H9 (cell line): ENCODE results near the gene PGM2L1. TPM values are rescaled to one million over a fixed set of nuclear protein-coding genes. Genes with fewer than 3 reads are reported as not detected.

Experiments used
- DNase-seq: peaks from one replicate; pipeline ENCODE4 v3.0.0-alpha.2; 2017
- H2AFZ ChIP-seq: one replicate; pipeline ENCODE4 v1.6.1; 2013; ENCODE audit warnings: mild to moderate bottlenecking, low read length, control low read depth, moderate library complexity
- H2AK5ac ChIP-seq: 2 replicates; pipeline ENCODE4 v1.6.1; 2013; ENCODE audit warnings: low read length, control low read depth, mixed read lengths; ENCODE audit not compliant: insufficient read length
- H2BK120ac ChIP-seq: one replicate; pipeline ENCODE4 v1.6.1; 2013; ENCODE audit warnings: low read depth, mild to moderate bottlenecking, low read length, control low read depth, inconsistent platforms; ENCODE audit not compliant: poor library complexity, severe bottlenecking
- H2BK12ac ChIP-seq: 2 replicates; pipeline ENCODE4 v1.6.1; 2013; ENCODE audit warnings: low read length, control low read depth, mixed read lengths, low read depth; ENCODE audit not compliant: insufficient read length
- H2BK15ac ChIP-seq: 2 replicates; pipeline ENCODE4 v1.6.1; 2013; ENCODE audit warnings: low read depth, low read length, control low read depth
- H2BK20ac ChIP-seq: one replicate; pipeline ENCODE4 v1.6.1; 2013; ENCODE audit warnings: low read depth, mild to moderate bottlenecking, low read length, control low read depth, inconsistent platforms; ENCODE audit not compliant: poor library complexity, severe bottlenecking
- H2BK5ac ChIP-seq: 2 replicates; pipeline ENCODE4 v1.6.1; 2013; ENCODE audit warnings: low read length, control low read depth, mixed read lengths; ENCODE audit not compliant: insufficient read length
- H3K14ac ChIP-seq: 2 replicates; pipeline ENCODE4 v1.6.1; 2013; ENCODE audit warnings: low read length, control low read depth; ENCODE audit not compliant: insufficient read depth
- H3K18ac ChIP-seq: 2 replicates; pipeline ENCODE4 v1.6.1; 2013; ENCODE audit warnings: low read depth, mild to moderate bottlenecking, mixed read lengths, low read length, control low read depth; ENCODE audit not compliant: insufficient read length
- H3K23ac ChIP-seq: 2 replicates; pipeline ENCODE4 v1.6.1; 2013; ENCODE audit warnings: low read length, control low read depth, mixed read lengths, low read depth; ENCODE audit not compliant: insufficient read length
- H3K23me2 ChIP-seq: 2 replicates; pipeline ENCODE4 v1.6.1; 2013; ENCODE audit warnings: low read depth, mild to moderate bottlenecking, mixed read lengths, low read length, control low read depth; ENCODE audit not compliant: insufficient read length, poor library complexity, severe bottlenecking
- H3K27ac ChIP-seq: 2 replicates; pipeline ENCODE4 v1.5.1; 2013; ENCODE audit warnings: low read length, control low read depth, mixed read lengths, low read depth; ENCODE audit not compliant: insufficient read length
- H3K27me3 ChIP-seq: 2 replicates; pipeline ENCODE4 v1.6.1; 2013; ENCODE audit warnings: low read length, control low read depth, inconsistent platforms; ENCODE audit not compliant: insufficient read depth
- H3K4ac ChIP-seq: 2 replicates; pipeline ENCODE4 v1.6.1; 2013; ENCODE audit warnings: low read depth, mild to moderate bottlenecking, control low read depth, inconsistent platforms, low read length, moderate library complexity
- H3K4me1 ChIP-seq: 2 replicates; pipeline ENCODE4 v1.6.1; 2013; ENCODE audit warnings: low read length, control low read depth, inconsistent platforms; ENCODE audit not compliant: insufficient read depth
- H3K4me2 ChIP-seq: 2 replicates; pipeline ENCODE4 v1.6.1; 2013; ENCODE audit warnings: low read length, control low read depth, mixed read lengths; ENCODE audit not compliant: insufficient read length, insufficient read depth
- H3K56ac ChIP-seq: 2 replicates; pipeline ENCODE4 v1.6.1; 2013; ENCODE audit warnings: low read depth, mild to moderate bottlenecking, mixed read lengths, low read length, control low read depth; ENCODE audit not compliant: insufficient read length
- H3K79me1 ChIP-seq: 2 replicates; pipeline ENCODE4 v1.6.1; 2013; ENCODE audit warnings: low read depth, mild to moderate bottlenecking, moderate library complexity, low read length, control low read depth, inconsistent platforms; ENCODE audit not compliant: insufficient read depth, poor library complexity, severe bottlenecking
- H3K79me2 ChIP-seq: 2 replicates; pipeline ENCODE4 v1.6.1; 2013; ENCODE audit warnings: low read length, control low read depth, inconsistent platforms; ENCODE audit not compliant: insufficient read depth
- H3K9ac ChIP-seq: 2 replicates; pipeline ENCODE4 v1.6.1; 2013; ENCODE audit warnings: low read length, control low read depth, mixed read lengths; ENCODE audit not compliant: insufficient read length; ENCODE audit errors: extremely low read depth
- H3K9me3 ChIP-seq: one replicate; pipeline ENCODE4 v1.6.1; 2013; ENCODE audit warnings: low read depth, low read length, inconsistent platforms; ENCODE audit not compliant: control insufficient read depth
- H3T11ph ChIP-seq: one replicate; pipeline ENCODE4 v1.6.1; 2013; ENCODE audit warnings: mild to moderate bottlenecking, low read length, control low read depth, inconsistent platforms
- H4K20me1 ChIP-seq: one replicate; pipeline ENCODE4 v1.6.1; 2013; ENCODE audit not compliant: control insufficient read depth, insufficient read length, insufficient read depth
- H4K5ac ChIP-seq: 2 replicates; pipeline ENCODE4 v1.6.1; 2013; ENCODE audit warnings: low read depth, mild to moderate bottlenecking, mixed read lengths, low read length, control low read depth; ENCODE audit not compliant: insufficient read length
- H4K8ac ChIP-seq: replicated peaks from 2 replicates; pipeline ENCODE4 v1.6.1; 2013; ENCODE audit warnings: low read length, control low read depth, mixed read lengths, low read depth; ENCODE audit not compliant: insufficient read length
- H4K91ac ChIP-seq: 2 replicates; pipeline ENCODE4 v1.6.1; 2013; ENCODE audit warnings: low read depth, mild to moderate bottlenecking, moderate library complexity, mixed read lengths, low read length, control low read depth; ENCODE audit not compliant: insufficient read length
- H3K27ac Mint-ChIP-seq, 3 experiments: 2 replicates in 2 of 3; 3 replicates in 1 of 3; pipeline ENCODE4 v1.8.0; 2020 to 2021; ENCODE audit warnings: mixed read lengths in 3 of 3, mild to moderate bottlenecking in 1 of 3, moderate library complexity in 1 of 3
- H3K27me3 Mint-ChIP-seq: 2 replicates; pipeline ENCODE4 v1.8.0; 2021; ENCODE audit warnings: low read depth, mild to moderate bottlenecking, moderate library complexity, mixed read lengths
- H3K36me3 Mint-ChIP-seq, 3 experiments: 2 replicates in 2 of 3; 3 replicates in 1 of 3; pipeline ENCODE4 v1.8.0; 2020 to 2021; ENCODE audit warnings: low read depth in 3 of 3, mixed read lengths in 3 of 3; ENCODE audit not compliant: insufficient read depth in 1 of 3
- H3K4me1 Mint-ChIP-seq, 2 experiments: 2 replicates each; pipeline ENCODE4 v1.8.0; 2020; ENCODE audit warnings: mixed read lengths in 2 of 2
- H3K4me3 Mint-ChIP-seq, 2 experiments: 2 replicates in 1 of 2; 3 replicates in 1 of 2; pipeline ENCODE4 v1.8.0; 2020 to 2021; ENCODE audit warnings: mild to moderate bottlenecking in 2 of 2, mixed read lengths in 2 of 2, moderate library complexity in 1 of 2
- H3K9me3 Mint-ChIP-seq, 2 experiments: 2 replicates in 1 of 2; 3 replicates in 1 of 2; pipeline ENCODE4 v1.8.0; 2020; ENCODE audit warnings: mild to moderate bottlenecking in 2 of 2, mixed read lengths in 2 of 2, moderate library complexity in 1 of 2
- CTCF ChIP-seq: fragments of 200-600 bp; sonication (generic); conservative IDR thresholded peaks from 3 replicates; pipeline ENCODE4 v1.8.0; 2021; ENCODE audit warnings: antibody characterized with exemption, mild to moderate bottlenecking
- WGBS: extraction: QIAGEN DNeasy Blood & Tissue Kit; methylation state at CpG from one replicate; pipeline ENCODE4 v1.1.7; 2013; ENCODE audit warnings: missing lambda C conversion rate, low lambda C conversion rate, mixed read lengths; ENCODE audit not compliant: insufficient read length; ENCODE audit errors: extremely low coverage; 5-methylcytosine and 5-hydroxymethylcytosine counted together
- total RNA-seq: library from RNA; stranded (reverse); gene quantifications from 2 replicates; pipeline ENCODE4 v1.2.1, GENCODE V29; 2021

The PGM2L1 gene
- total RNA-seq, 1 experiment from 2014 or later = 16.9 TPM

- WGBS = no CpG with 5 or more reads among the region's 5 CpGs
- no peak overlapping the region for H2AFZ ChIP-seq
- H3K14ac ChIP-seq = no peak overlapping the region
- no peak for TF ChIP-seq CTCF
- Mint-ChIP-seq H3K27ac (no peak overlapping the region), H3K4me1 (no peaks in the 10 kb centered on the region), H3K9me3 (peaks cover 0 to under 1% of the 10 kb centered on the region in 2 experiments; a peak in 2 of 5 replicates), H3K4me3 (no peak overlapping the region), H3K27me3 (no peaks in the 10 kb centered on the region), H3K36me3 (peaks cover 12 to 16% (median 13%) of the 10 kb centered on the region in 3 experiments; a peak in 6 of 7 replicates)
- no peak overlapping the region for H2AK5ac ChIP-seq
- H3K56ac ChIP-seq = no peak overlapping the region
- H2BK120ac ChIP-seq = no peak overlapping the region
- no peak overlapping the region for H2BK15ac ChIP-seq
- H3K79me2 ChIP-seq = no peaks in the 10 kb centered on the region
- no peaks in the 10 kb centered on the region for H3K79me1 ChIP-seq
- H2BK12ac ChIP-seq = no peak overlapping the region
- H3K4me1 ChIP-seq = 0 out of 2 replicates have a peak, but pooled peaks cover 2% of the 10 kb centered on the region
- H3K4ac ChIP-seq = no peak overlapping the region
- no peak overlapping the region for H2BK5ac ChIP-seq
- no peak overlapping the region for H3K18ac ChIP-seq
- no peak overlapping the region for H4K5ac ChIP-seq
- no peak overlapping the region for H2BK20ac ChIP-seq
- H3K9ac ChIP-seq = no peak overlapping the region
- no peak overlapping the region for H3T11ph ChIP-seq
- H4K20me1 ChIP-seq = no peaks in the 10 kb centered on the region
- no peaks in the 10 kb centered on the region for H3K23me2 ChIP-seq
- no peak overlapping the region for H3K27ac ChIP-seq
- no peak overlapping the region for H3K23ac ChIP-seq
- H3K4me2 ChIP-seq = no peak overlapping the region
- no peak for DNase-seq
- H3K9me3 ChIP-seq = no peaks in the 10 kb centered on the region
- no peak overlapping the region for H4K91ac ChIP-seq
- H3K27me3 ChIP-seq = no peaks in the 10 kb centered on the region
- H4K8ac ChIP-seq = no peak overlapping the region
Measured at GRCh38 chr11:74367881-74368280, 30.4 kb downstream of the PGM2L1 start.
